GM11168 (cell line): Measurements from ENCODE around the gene CTSD.

ENCODE experiments used
- in situ Hi-C: fragments of 300-500 bp; cut with MboI; formaldehyde crosslinking; loops from one replicate; pipeline ENCODE4 v1.12.0; 2022; ENCODE audit warnings: low sequenced_read_pairs; ENCODE audit not compliant: unreplicated experiment

Gene CTSD

GRCh38 chr11:1783725-1784529, 20.2 kb upstream of the CTSD start:
- in situ Hi-C loops, result no loop called here

DNA sequence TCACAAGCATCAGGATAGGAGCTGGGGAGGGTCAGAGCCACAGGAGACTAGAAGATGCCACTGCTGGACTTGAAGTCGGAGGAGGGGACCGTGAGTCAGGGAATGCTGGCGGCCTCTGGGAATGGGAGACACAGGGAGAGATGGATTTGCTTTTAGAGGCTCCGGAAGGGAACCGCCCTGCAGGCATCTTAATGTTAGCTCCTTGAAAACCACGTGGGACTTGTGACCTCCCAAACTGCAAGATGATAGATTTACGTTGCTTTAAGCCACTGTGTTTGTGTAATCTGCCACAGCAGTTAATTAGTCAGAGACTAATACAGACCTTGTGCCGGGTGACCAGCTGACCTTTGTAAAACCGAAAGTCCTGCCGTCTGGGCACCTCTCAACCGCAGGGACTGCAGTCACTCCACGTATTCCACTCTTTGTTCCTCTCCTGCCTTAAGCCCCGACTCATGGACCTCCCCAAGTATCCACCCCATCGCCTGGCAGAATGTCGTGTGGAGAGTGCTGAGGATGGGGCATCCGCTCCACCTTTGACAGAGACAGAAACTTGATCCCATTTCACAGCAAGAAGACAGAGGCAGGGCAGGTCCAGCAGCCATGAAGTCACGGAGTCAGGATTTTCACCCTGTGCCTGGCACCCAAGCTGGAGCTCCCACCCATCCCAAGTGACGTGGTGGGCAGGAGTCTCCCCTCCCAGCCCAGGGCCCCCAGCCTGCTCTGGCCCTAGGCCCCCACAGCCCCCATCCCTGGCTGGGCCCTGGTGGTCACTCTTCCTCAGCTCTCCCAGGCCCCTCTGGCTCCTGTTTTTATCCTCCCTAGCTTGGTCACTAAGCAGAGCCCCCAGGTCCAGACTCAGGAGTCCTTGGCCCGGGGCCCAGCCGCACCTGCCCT, 19.4 kb upstream of the CTSD start:
- in situ Hi-C loops, result no loop called here

DNA sequence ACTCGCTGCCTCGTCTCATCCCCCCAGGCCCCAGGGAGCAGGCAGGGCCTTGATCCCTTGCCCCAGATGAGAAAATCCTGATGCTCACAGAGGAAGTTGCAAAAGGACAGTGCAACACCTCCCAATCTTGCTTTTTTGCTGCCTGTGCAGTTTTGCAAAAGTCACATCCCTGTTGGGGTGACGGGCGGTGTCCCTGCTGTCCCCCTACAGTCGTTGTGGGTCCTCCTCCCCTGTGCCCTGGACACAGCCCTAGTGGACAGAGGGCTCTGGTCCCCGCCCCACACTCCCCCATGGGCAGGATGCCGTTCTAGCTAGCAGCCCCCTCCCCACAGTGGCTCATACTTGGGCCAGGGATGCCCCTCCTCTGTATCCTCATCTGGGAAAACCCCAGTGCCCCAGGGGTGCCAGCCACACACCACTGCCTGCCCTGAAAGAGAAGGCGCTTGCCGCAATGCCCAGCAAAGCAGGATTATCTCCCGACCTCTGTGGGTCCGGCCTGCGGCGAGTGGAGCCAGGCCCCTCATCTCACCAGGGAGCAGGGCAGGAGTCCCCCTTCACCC, 18.4 kb upstream of the CTSD start:
- in situ Hi-C loops, result no loop called here

GRCh38 chr11:1781593-1781975, 17.9 kb upstream of the CTSD start:
- in situ Hi-C loops, result no loop called here

GRCh38 chr11:1780700-1781592, 17.2 kb upstream of the CTSD start:
- in situ Hi-C loops, result no loop called here

DNA sequence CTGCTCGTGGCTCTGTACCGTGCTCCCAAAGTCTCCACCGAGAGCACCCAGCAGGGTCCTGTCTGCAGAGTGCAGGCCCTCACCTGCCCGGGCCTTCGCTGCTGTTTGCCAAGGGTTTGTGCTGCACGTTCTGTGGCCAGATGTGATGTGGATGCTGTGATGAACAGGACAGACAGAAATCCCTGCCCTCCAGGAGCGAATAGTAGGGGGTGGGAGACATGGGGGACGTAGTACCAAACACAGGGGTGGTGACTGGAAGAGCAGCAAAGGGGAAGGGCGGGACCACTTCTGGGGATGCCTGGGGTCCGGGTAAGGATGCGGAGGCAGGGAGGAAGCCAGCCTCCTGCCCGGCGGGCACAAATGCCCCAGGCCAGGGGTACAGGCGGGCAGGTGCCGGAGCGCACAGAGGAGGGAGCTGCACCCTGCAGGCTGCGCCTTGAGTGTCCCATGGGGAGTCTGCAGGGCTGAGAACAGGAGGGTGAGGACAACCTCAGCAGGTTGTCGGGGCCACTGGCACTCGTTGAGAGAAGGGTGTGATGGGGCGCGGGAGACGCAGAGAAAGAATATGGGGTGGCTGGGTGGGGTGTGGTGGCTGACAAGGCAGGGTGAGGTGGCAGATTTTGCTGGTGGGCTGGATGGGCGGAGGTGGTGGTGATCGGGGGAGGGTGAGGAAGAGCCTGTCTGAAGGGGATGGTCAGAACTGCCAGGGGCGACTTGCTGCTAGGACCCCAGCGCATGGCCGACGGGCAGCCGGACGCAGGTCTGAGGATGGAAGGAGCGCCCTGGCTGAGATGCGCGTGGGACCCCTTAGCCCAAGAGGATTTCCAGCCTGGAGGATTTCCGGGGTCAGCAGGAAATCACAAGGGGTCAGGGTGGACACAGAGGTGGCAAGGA, 16.3 kb upstream of the CTSD start:
- in situ Hi-C loops, result no loop called here

DNA sequence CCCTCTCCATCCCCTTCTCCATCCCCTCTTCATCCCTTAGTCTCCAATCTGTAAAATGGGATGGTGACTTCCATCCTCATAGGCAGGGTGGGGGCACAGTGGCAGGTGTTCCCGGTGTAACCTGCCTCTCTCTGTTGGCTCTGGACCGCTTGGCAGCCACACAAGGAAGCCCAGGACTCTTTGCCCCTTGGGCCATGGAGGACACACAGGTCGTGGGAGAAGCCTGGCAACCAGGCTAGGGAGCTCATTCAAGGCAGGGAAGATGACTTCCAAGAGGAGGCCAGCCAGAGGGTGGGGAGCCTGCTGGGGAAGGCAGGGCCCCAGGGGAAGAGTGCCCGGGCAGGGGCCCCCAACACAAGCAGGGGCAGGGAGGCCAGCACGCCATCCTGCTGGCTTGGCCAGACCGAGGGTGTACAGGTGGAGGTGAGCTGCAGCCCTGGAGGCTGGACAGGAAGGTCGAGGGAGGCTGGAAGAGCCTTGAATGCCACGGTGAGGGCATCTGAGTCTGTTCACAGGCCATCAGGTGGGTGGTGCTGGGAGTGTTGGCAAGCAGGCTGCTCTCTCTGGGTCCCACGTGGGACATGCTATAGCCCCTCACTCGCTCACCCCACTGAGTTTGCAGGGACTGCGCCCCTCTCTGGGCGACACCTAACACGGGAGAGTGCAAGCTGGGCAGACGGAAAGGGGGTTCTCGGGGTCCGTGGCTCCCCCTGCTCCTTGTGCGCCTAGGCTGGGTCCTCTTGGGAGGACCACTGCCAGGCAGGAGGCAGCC, 15.5 kb upstream of the CTSD start:
- in situ Hi-C loops, result no loop called here

GRCh38 chr11:1778141-1778911, 14.6 kb upstream of the CTSD start:
- in situ Hi-C loops, result no loop called here

- in situ Hi-C loops, result no loop called here
Observed at GRCh38 chr11:1777737-1778136, 14.0 kb upstream of the CTSD start.

DNA sequence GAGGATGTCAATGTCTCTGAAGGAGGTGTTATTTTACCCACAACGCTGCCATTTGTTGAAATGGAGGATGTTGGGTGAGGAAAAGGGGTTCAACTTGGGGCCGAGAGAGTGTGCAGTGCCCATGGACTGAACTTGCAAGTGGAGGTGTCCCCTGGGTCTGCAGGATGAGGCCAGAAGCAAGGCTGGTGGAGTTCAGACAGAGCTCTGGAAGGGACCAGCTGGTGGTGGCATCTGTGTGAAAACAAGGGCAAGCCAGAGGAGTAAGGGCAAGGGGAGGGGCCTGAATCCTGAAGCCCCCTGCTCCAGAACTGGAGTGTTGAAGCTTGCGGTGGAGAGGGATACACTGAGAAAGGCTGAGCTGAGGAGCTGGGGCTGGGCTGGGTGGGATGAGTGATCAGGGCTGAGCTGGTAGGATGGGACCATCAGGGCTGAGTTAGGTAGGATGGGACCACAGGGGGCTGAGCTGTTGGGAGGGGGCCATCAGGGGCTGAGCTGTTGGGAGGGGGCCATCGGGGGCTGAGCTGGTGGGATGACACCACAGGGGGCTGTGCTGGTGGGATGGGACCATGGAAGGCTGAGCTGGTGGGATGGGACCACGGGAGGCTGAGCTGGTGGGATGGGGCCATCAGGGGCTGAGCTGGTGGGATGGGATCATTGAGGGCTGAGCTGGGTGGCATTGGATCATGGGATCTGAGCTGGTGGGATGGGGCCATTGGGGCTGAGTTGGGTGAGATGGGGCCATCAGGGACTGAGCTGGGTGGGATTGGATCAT, 13.4 kb upstream of the CTSD start:
- in situ Hi-C loops, result no loop called here

DNA sequence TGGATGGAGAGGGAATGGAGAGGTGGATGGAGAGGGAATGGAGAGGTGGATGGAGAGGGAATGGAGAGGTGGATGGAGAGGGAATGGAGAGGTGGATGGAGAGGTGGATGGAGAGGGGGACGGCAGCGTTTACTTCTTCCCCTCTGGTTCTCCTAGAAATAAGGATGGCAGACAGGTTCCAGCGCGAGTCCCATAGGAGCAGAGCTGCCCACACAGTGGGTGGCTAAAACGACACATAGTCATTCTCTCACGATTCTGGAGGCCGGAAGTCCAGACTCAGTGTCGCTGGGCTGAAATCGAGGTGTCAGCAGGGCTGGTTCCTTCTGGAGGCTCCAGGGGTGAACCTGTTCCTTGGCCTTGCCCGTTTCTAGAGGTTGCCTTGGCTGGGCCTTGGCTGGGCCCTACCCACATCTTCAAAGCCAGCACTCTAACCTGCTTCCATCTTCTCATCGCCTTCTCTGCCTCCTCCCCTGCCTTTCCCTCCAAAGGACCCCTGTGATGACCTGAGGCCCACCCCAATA, 12.7 kb upstream of the CTSD start:
- in situ Hi-C loops, result no loop called here

GRCh38 chr11:1774886-1775285, 11.2 kb upstream of the CTSD start:
- in situ Hi-C loops, result no loop called here

DNA sequence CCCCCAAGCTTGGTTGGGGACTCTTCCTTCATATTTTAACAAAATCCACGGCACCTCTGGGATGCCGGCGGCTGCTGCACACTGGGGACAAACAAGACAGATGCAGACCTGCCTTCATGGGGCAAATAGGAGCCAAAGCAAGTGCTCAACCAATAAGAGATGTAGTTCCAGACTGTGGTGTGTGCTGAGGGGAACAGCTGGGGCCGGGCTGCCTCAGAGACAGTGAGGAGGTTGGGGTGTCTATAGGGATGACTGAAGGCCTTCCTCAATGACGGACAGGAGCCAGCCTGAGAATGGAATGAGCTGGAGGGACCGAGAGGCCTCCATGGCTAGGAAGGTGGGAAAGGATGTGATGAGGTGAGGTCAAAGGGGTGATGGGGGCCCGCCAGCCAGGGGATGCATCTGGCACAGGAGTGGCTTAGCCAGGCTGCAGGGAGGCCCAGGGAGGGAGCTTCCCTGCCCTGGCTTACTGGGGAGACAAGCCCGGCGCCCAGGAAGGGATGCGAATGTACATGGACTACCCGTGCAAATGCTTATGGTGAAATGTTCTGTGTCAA, 10.3 kb upstream of the CTSD start:
- in situ Hi-C loops, result no loop called here

DNA sequence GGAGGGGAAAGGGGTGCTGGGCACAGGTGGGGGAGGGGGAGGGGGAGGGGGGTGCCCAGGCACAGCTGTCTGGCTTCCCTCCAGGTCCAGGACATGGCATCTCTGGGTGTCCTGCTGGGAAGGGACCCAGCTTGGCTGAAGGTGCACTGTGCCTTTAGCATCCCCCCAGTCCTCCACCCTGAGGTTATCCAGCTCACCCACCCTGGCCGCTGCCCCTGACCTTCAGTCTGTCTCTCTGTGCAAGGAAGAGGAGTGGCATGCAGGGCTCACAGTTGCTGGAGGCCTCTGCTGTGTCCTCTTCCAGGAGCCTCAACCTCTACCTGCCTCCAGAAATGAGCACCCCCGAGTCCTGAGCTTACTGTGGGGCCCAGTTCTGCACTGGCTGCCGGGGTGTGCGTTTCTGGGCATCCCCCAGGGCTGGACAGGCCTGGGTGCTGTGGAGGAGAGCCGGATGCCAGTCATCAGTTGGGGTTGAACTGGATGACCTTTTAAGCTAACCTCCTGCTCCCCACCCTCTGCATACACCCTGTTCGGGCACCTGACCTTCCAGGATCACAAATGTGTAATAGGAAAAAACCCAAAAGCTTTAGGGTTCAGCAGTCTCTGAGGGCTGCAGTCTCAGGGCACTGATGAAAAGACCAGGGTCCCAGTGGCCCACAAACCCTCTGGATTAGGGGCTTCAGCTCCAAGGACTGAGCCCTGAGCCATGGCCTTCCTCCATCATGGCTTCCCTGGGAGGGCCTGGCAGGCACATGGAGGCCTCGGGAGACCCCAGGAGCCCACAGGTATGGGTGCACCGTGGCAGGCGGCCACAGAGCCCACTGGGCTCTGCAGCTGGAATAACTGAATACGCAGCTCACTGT, 9.6 kb upstream of the CTSD start:
- in situ Hi-C loops, result no loop called here

DNA sequence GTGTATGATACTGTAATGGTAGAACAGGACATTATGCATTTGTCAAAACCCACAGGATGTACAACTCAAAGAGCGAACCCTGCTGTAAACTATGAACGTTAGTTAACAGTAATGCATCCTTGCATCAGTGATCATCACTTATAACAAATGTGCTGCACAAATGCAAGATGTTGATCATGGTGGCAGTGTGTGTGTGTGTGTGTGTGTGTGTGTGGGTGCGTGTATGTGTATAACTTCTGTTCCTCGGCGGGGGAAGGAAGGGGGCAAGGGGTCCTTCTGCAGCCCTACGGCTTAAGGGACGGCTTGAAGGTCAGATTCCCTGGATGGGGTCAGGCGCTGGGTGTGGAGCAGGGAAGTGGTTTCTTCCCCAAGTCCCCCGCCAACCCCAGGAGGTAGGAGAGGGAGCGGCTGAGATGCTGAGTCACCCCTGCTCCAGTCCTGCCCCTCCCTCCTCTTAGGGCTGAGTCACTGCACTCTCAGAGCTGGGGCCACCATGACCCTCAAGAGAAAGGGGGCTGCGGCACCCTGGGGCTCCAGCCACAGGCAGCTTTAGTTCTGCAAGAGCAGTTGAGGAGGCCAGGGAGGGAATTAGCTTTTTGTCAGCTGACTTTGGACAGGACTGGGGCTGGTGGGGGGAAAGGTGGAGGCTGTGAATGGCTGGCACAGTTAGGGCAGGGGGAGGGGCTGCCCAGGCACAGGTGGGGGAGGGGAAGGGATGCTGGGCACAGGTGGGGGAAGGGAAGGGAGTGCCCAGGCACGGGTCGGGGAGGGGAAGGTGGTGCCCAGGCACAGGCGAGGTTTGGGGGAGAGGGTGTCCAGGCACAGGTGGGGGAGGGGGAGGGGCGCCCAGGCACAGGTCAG, 8.8 kb upstream of the CTSD start:
- in situ Hi-C loops, result no loop called here
